Osteoblast (primary cell): Measurements from ENCODE around the gene NDFIP2. TPM values are rescaled to one million over a fixed set of nuclear protein-coding genes. Genes with fewer than 3 reads are reported as not detected.

Source experiments
- DNase-seq: peaks from one replicate; pipeline ENCODE4 v3.0.0; 2011; ENCODE audit warnings: low spot score, mixed read lengths; ENCODE audit not compliant: insufficient read length; ENCODE audit errors: missing footprints
- H2AFZ ChIP-seq: 2 replicates; pipeline ENCODE4 v1.6.0; 2011; ENCODE audit warnings: mild to moderate bottlenecking, low read length
- H3K27ac ChIP-seq: 2 replicates; pipeline ENCODE4 v1.5.1; 2011; ENCODE audit warnings: mild to moderate bottlenecking, low read depth, low read length, moderate library complexity
- H3K27me3 ChIP-seq: 2 replicates; pipeline ENCODE4 v1.6.0; 2012; ENCODE audit warnings: mild to moderate bottlenecking, control low read depth, inconsistent platforms, low read length, moderate library complexity; ENCODE audit not compliant: insufficient read depth
- H3K36me3 ChIP-seq: 2 replicates; pipeline ENCODE4 v1.5.1; 2011; ENCODE audit warnings: mild to moderate bottlenecking, low read length, control low read depth, moderate library complexity; ENCODE audit not compliant: insufficient read depth
- H3K4me1 ChIP-seq: 2 replicates; pipeline ENCODE4 v1.5.1; 2011; ENCODE audit warnings: mild to moderate bottlenecking, low read length, control low read depth, moderate library complexity; ENCODE audit not compliant: insufficient read depth
- H3K4me2 ChIP-seq: 2 replicates; pipeline ENCODE4 v1.6.0; 2011; ENCODE audit warnings: mild to moderate bottlenecking, low read length; ENCODE audit not compliant: insufficient read depth
- H3K4me3 ChIP-seq: fragments of 200-600 bp; sonication (generic); 3 replicates; pipeline ENCODE4 v1.5.1; 2012; ENCODE audit warnings: mild to moderate bottlenecking, low read length, inconsistent platforms; ENCODE audit not compliant: insufficient read depth
- H3K79me2 ChIP-seq: 2 replicates; pipeline ENCODE4 v1.6.0; 2012; ENCODE audit warnings: mild to moderate bottlenecking, low read length, control low read depth, inconsistent platforms; ENCODE audit not compliant: insufficient read depth
- H3K9me3 ChIP-seq: 2 replicates; pipeline ENCODE4 v1.5.1; 2011; ENCODE audit warnings: low read depth, low read length, control low read depth
- H4K20me1 ChIP-seq: 2 replicates; pipeline ENCODE4 v1.6.0; 2012; ENCODE audit warnings: mild to moderate bottlenecking, low read length, control low read depth; ENCODE audit not compliant: insufficient read depth
- CTCF ChIP-seq: IDR thresholded peaks from 2 replicates; pipeline ENCODE4 v1.5.1; 2011; ENCODE audit warnings: mild to moderate bottlenecking, low read depth, low read length, moderate library complexity; ENCODE audit errors: extremely low read depth
- total RNA-seq: library from RNA; depleted of rRNA; stranded (reverse); fragments of >200 nt; gene quantifications from 2 replicates; pipeline ENCODE4 v1.2.3, GENCODE V29; 2012

NDFIP2 gene
- total RNA-seq, 1 donor, result 56.5 TPM

- Histone ChIP-seq H3K4me3 (no peak overlapping the region), H3K4me1 (peaks cover 16% of the 10 kb centered on the region), H2AFZ (no peak overlapping the region), H3K79me2 (peaks cover 41% of the 10 kb centered on the region), H3K36me3 (peaks cover 13% of the 10 kb centered on the region), H3K9me3 (no peaks in the 10 kb centered on the region), H3K4me2 (no peak overlapping the region), H3K27me3 (no peaks in the 10 kb centered on the region), H3K27ac (no peak overlapping the region), H4K20me1 (peaks cover 30% of the 10 kb centered on the region)
- no peak for DNase-seq
- TF ChIP-seq CTCF, result no peak
These were observed 48.9 kb downstream of the NDFIP2 start for GRCh38 chr13:79529817-79530216.

- TF ChIP-seq CTCF, result no peak
- no peak overlapping the region for H3K4me3 ChIP-seq
- H3K4me2 ChIP-seq, result no peak overlapping the region
- peaks cover 13% of the 10 kb centered on the region for H3K36me3 ChIP-seq
- no peak overlapping the region for H3K27ac ChIP-seq
- H3K4me1 ChIP-seq, result peaks cover 19% of the 10 kb centered on the region
- H3K79me2 ChIP-seq, result peaks cover 41% of the 10 kb centered on the region
- peaks cover 30% of the 10 kb centered on the region for H4K20me1 ChIP-seq
- no peak overlapping the region for H2AFZ ChIP-seq
- H3K27me3 ChIP-seq, result no peaks in the 10 kb centered on the region
- DNase-seq, result no peak
- no peaks in the 10 kb centered on the region for H3K9me3 ChIP-seq
These were observed 49.3 kb downstream of the NDFIP2 start for GRCh38 chr13:79530270-79530669.

GRCh38 chr13:79531542-79532254 lies 50.7 kb downstream of the NDFIP2 start:
- Histone ChIP-seq H3K9me3 (no peaks in the 10 kb centered on the region), H3K4me1 (peaks cover 15% of the 10 kb centered on the region), H3K36me3 (peaks cover 11% of the 10 kb centered on the region), H3K27me3 (no peaks in the 10 kb centered on the region), H3K4me3 (no peak overlapping the region), H4K20me1 (peaks cover 29% of the 10 kb centered on the region), H3K27ac (no peak overlapping the region), H3K79me2 (peaks cover 36% of the 10 kb centered on the region), H2AFZ (no peak overlapping the region), H3K4me2 (no peak overlapping the region)
- DNase-seq, result no peak
- no peak for TF ChIP-seq CTCF

DNA sequence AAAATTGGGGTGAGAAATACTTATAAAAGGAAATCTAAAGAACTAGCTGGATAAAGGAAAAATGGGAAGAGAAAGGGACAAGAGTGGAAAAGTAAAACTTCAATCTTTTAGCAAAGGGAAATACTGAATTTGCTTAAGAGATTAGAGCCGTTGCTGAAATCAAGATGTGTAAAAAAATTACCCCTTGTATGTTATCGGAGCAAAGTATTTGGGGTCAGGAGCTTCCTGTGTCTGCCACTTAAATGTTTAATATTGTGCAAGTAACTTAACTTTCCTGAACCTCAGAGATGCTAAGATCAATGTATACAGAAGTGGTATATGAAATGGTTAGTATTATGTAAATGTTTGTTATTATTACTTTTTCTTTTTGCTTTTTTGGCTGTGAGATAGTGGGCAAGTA lies 51.6 kb downstream of the NDFIP2 start:
- TF ChIP-seq CTCF, result no peak
- Histone ChIP-seq H3K27me3 (no peaks in the 10 kb centered on the region), H3K27ac (no peak overlapping the region), H4K20me1 (peaks cover 23% of the 10 kb centered on the region), H3K36me3 (peaks cover 3% of the 10 kb centered on the region), H3K79me2 (peaks cover 33% of the 10 kb centered on the region), H3K4me1 (peaks cover 15% of the 10 kb centered on the region), H2AFZ (no peak overlapping the region), H3K4me3 (no peak overlapping the region), H3K4me2 (no peak overlapping the region), H3K9me3 (no peaks in the 10 kb centered on the region)
- no peak for DNase-seq
